8988T (cell line): ENCODE measurements around the gene FCRL2.

ENCODE experiments used
- DNase-seq: peaks from one replicate; pipeline ENCODE4 v3.0.0; 2011

The FCRL2 gene

GRCh38 chr1:157776971-157777391 lies at the start of gene FCRL2:
Gene FCRL2, minus strand, starts transcription at chr1:157777132. Its CDS starts 59 bp downstream, at chr1:157777073.
- DNase-seq = no peak

GRCh38 chr1:157820299-157820698 lies 43.4 kb upstream of the FCRL2 start:
- DNase-seq = no peak

GRCh38 chr1:157819896-157820295 lies 43.0 kb upstream of the FCRL2 start, which contains the start of gene FCRL1:
Gene FCRL1, minus strand, starts transcription at chr1:157820120. Its CDS starts 83 bp downstream, at chr1:157820037.
- no peak for DNase-seq

GRCh38 chr1:157819215-157819614 lies 42.3 kb upstream of the FCRL2 start:
- no peak for DNase-seq

- no peak for DNase-seq
Measured at GRCh38 chr1:157813269-157813668, 36.3 kb upstream of the FCRL2 start.

- no peak for DNase-seq
Measured at GRCh38 chr1:157806431-157807149, 29.7 kb upstream of the FCRL2 start.

GRCh38 chr1:157803851-157804250 lies 26.9 kb upstream of the FCRL2 start:
- DNase-seq = no peak

GRCh38 chr1:157799996-157800395 lies 23.1 kb upstream of the FCRL2 start:
- no peak for DNase-seq

- DNase-seq = no peak
Measured at GRCh38 chr1:157798211-157798610, 21.3 kb upstream of the FCRL2 start.

- DNase-seq = no peak
Measured at GRCh38 chr1:157785248-157785647, 8.3 kb upstream of the FCRL2 start.

GRCh38 chr1:157784801-157785200 lies 7.9 kb upstream of the FCRL2 start:
- DNase-seq = no peak

GRCh38 chr1:157782931-157783330 lies 6.0 kb upstream of the FCRL2 start:
- DNase-seq = no peak

- DNase-seq = no peak
Measured at GRCh38 chr1:157781048-157781447, 4.1 kb upstream of the FCRL2 start.

GRCh38 chr1:157775101-157775870 lies 1.6 kb downstream of the FCRL2 start:
- no peak for DNase-seq

GRCh38 chr1:157774412-157774811 lies 2.5 kb downstream of the FCRL2 start:
- no peak for DNase-seq

GRCh38 chr1:157773493-157774350 lies 3.2 kb downstream of the FCRL2 start:
- DNase-seq = no peak

GRCh38 chr1:157771661-157772425 lies 5.1 kb downstream of the FCRL2 start:
- DNase-seq = no peak

GRCh38 chr1:157770442-157771043 lies 6.4 kb downstream of the FCRL2 start:
- no peak for DNase-seq

- no peak for DNase-seq
Measured at GRCh38 chr1:157766792-157767191, 10.1 kb downstream of the FCRL2 start.

- DNase-seq = no peak
Measured at GRCh38 chr1:157758018-157758417, 18.9 kb downstream of the FCRL2 start.

- DNase-seq = no peak
Measured at GRCh38 chr1:157753611-157754010, 23.3 kb downstream of the FCRL2 start.

GRCh38 chr1:157751283-157751682 lies 25.6 kb downstream of the FCRL2 start:
- no peak for DNase-seq
